ENCODE results near the gene PCDH15. TPM values are rescaled to one million over a fixed set of nuclear protein-coding genes. Genes with fewer than 3 reads are reported as not detected.

Gene PCDH15
- polyA plus RNA-seq, 1 experiment = not detected

DNA sequence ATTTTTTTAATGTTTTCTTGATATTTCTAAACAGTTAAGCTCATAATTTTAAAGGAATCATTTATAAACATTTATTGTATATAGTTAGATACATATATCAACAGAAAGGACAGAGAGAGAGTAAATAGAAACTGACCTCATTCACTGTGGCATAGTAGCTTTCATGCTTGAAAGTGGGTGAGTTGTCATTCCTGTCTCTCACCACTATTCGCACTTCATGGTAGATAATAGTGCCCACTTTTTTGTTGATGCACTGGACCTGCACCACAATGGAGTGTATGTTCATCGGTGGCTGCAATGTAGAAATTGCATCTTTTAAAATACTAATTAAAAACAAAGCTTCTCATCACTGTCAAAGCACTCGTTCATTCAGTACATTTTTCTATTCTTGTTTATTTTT, 432.0 kb downstream of the PCDH15 start:
- Histone ChIP-seq H3K27me3 (ENCODE audit: control insufficient read depth, insufficient read depth, low read length) (no peaks in the 10 kb centered on the region), H3K27ac (ENCODE audit: low read depth, low read length) (no peak overlapping the region), H3K4me3 (ENCODE audit: low read depth, low read length) (no peak overlapping the region), H3K9me3 (ENCODE audit: control insufficient read depth, insufficient read depth, low read length) (no peaks in the 10 kb centered on the region)
- TF ChIP-seq, protein P1, sequence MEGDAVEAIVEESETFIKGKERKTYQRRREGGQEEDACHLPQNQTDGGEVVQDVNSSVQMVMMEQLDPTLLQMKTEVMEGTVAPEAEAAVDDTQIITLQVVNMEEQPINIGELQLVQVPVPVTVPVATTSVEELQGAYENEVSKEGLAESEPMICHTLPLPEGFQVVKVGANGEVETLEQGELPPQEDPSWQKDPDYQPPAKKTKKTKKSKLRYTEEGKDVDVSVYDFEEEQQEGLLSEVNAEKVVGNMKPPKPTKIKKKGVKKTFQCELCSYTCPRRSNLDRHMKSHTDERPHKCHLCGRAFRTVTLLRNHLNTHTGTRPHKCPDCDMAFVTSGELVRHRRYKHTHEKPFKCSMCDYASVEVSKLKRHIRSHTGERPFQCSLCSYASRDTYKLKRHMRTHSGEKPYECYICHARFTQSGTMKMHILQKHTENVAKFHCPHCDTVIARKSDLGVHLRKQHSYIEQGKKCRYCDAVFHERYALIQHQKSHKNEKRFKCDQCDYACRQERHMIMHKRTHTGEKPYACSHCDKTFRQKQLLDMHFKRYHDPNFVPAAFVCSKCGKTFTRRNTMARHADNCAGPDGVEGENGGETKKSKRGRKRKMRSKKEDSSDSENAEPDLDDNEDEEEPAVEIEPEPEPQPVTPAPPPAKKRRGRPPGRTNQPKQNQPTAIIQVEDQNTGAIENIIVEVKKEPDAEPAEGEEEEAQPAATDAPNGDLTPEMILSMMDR (IDR thresholded peaks at IDR 0.05; ENCODE audit: low read depth, low read length) = no peak
- POLR2A ChIA-PET = no interaction called here
- CTCF ChIA-PET = no interaction called here
- no peak for DNase-seq (ENCODE audit: low read depth, low spot score)

DNA sequence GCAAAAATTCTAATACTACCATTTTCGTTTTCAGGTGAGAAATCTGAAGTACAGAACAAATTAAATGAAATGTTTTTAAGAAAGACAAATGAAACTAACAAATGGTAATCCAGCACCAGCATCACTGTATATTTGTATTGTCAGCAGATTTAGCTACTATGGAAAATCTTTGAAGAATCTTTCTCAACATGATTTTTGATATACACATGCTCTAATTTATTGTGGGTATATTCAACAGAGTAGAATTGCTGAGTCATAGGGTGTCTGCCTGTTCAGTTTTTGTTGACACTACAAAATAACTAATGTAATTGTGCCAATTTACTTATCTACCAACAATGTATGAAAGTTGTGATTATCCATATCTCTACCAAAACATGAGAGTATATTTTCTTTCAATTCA, 437.6 kb downstream of the PCDH15 start:
- H3K27ac ChIP-seq (ENCODE audit: low read depth, low read length) = no peak overlapping the region
- ChIA-PET CTCF (no interaction called here), POLR2A (no interaction called here)
- H3K9me3 ChIP-seq (ENCODE audit: control insufficient read depth, insufficient read depth, low read length) = no peaks in the 10 kb centered on the region
- TF ChIP-seq, protein P1 (IDR thresholded peaks at IDR 0.05; ENCODE audit: low read depth, low read length) = no peak
- DNase-seq (ENCODE audit: low read depth, low spot score) = no peak
- no peak overlapping the region for H3K4me3 ChIP-seq (ENCODE audit: low read depth, low read length)
- H3K27me3 ChIP-seq (ENCODE audit: control insufficient read depth, insufficient read depth, low read length) = no peaks in the 10 kb centered on the region

DNA sequence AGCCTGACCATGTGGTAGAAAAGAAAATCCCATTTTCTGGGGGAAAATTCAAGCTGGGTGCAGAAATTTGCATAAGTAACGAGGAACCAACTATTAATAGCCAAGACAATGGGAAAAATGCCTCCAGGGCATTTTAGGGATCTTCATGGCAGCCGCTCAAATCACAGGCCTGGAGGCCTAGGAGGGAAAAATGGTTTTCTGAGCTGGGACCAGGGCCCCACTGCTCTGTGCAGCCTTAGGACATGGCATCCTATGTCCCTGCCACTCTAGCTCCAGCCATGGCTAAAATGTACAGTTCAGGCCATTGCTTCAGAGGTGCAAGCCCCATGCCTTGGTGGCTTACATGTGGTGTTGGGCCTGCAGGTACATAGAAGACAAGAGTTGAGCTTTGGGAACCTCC, 459.0 kb downstream of the PCDH15 start:
- no peak overlapping the region for H3K27ac ChIP-seq (ENCODE audit: low read depth, low read length)
- DNase-seq (ENCODE audit: low read depth, low spot score) = no peak
- CTCF ChIA-PET = no interaction called here
- POLR2A ChIA-PET = no interaction called here
- H3K27me3 ChIP-seq (ENCODE audit: control insufficient read depth, insufficient read depth, low read length) = no peaks in the 10 kb centered on the region
- H3K9me3 ChIP-seq (ENCODE audit: control insufficient read depth, insufficient read depth, low read length) = peaks cover 8% of the 10 kb centered on the region; the same call in 1 of the 2 replicates
- H3K4me3 ChIP-seq (ENCODE audit: low read depth, low read length) = no peak overlapping the region
- TF ChIP-seq, protein P1 (IDR thresholded peaks at IDR 0.05; ENCODE audit: low read depth, low read length) = no peak

DNA sequence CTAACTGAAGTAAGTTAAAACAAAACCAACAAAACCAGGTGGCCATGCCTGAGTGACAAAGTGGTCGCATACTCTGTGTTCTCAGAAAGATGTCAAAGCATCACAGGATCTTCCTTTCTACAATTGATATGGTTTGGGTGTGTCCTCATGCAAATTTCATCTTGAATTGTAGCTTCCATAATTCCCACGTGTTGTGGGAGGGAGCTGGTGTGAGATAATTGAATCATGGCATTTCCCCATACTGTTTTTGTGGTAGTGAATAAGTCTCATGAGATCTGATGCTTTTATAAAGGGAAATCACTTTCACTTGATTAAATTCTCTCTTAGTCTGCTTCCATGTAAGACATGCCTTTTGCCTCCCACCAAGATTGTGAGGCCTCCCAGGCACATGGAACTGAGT, 465.7 kb downstream of the PCDH15 start:
- DNase-seq (ENCODE audit: low read depth, low spot score) = no peak
- TF ChIP-seq, protein P1 (IDR thresholded peaks at IDR 0.05; ENCODE audit: low read depth, low read length) = no peak
- Histone ChIP-seq H3K9me3 (ENCODE audit: control insufficient read depth, insufficient read depth, low read length) (no peaks in the 10 kb centered on the region; the same call in none of the 2 replicates), H3K27ac (ENCODE audit: low read depth, low read length) (no peak overlapping the region), H3K27me3 (ENCODE audit: control insufficient read depth, insufficient read depth, low read length) (no peaks in the 10 kb centered on the region), H3K4me3 (ENCODE audit: low read depth, low read length) (no peak overlapping the region)
- ChIA-PET CTCF (no interaction called here), POLR2A (no interaction called here)

DNA sequence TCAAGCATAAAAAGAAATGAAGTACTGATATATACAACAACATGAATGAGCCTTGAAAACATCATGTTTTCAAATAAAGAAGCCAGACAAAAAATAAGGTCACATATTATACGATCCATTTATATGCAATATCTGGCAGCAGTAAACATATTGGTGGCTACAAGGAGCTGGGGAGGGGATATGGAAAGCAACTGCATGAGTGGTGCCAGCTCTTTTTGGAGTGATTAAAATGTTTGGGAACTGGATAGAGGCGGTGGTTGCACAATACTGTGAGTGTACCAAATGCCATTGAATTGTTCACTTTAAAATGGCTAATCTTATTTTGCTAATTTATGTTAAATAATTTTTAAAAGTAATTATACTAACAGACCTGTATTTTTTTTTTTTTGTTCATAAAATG, 481.7 kb downstream of the PCDH15 start:
- CTCF ChIA-PET = no interaction called here
- POLR2A ChIA-PET = no interaction called here
- H3K4me3 ChIP-seq (ENCODE audit: low read depth, low read length) = no peak overlapping the region

More for the DNA sequence above, 481.7 kb downstream of the PCDH15 start:
- Histone ChIP-seq H3K9me3 (ENCODE audit: control insufficient read depth, insufficient read depth, low read length) (no peaks in the 10 kb centered on the region), H3K27me3 (ENCODE audit: control insufficient read depth, insufficient read depth, low read length) (no peaks in the 10 kb centered on the region), H3K27ac (ENCODE audit: low read depth, low read length) (no peak overlapping the region)
- TF ChIP-seq, protein P1 (IDR thresholded peaks at IDR 0.05; ENCODE audit: low read depth, low read length) = no peak
- no peak for DNase-seq (ENCODE audit: low read depth, low spot score)

Measured in AG04450 (cell line).